HepG2 (cell line): ENCODE data around the gene CENPL. TPM values are rescaled to one million over a fixed set of nuclear protein-coding genes. Genes with fewer than 3 reads are reported as not detected.

Experiments used
- AGO1 ChIP-seq: fragments of 200-400 bp; formaldehyde crosslinking; IDR thresholded peaks from 2 replicates; pipeline ENCODE4 v1.6.1; 2017; ENCODE audit warnings: mild to moderate bottlenecking, low read depth, low read length, moderate library complexity; ENCODE audit not compliant: poor library complexity, severe bottlenecking
- ETS1 ChIP-seq: sonication (generic); formaldehyde crosslinking; IDR thresholded peaks from 2 replicates; pipeline ENCODE4 v1.4.0; 2020; ENCODE audit warnings: missing genetic modification reagents
- FIP1L1 ChIP-seq: fragments of 200-400 bp; formaldehyde crosslinking; IDR thresholded peaks from 2 replicates; pipeline ENCODE4 v1.6.1; 2018; ENCODE audit warnings: low read depth, mild to moderate bottlenecking, low read length, moderate library complexity, borderline replicate concordance; ENCODE audit not compliant: insufficient read depth
- FOXC1 ChIP-seq: sonication (generic); formaldehyde crosslinking; IDR thresholded peaks from 2 replicates; pipeline ENCODE4 v1.8.0; 2022; ENCODE audit warnings: mild to moderate bottlenecking, missing genetic modification reagents, borderline replicate concordance
- GMEB2 ChIP-seq: IDR thresholded peaks from 2 replicates; pipeline ENCODE4 v1.6.1; 2016; ENCODE audit warnings: missing biosample characterization, missing genetic modification reagents, low read depth
- GTF2F1 ChIP-seq: fragments of 150-350 bp; IDR thresholded peaks from 2 replicates; pipeline ENCODE4 v1.6.1; 2014; ENCODE audit warnings: low read length
- HOXA9 ChIP-seq: sonication (generic); formaldehyde crosslinking; IDR thresholded peaks from 2 replicates; pipeline ENCODE4 v1.8.1; 2022; ENCODE audit warnings: missing genetic modification reagents, mild to moderate bottlenecking, moderate library complexity, borderline replicate concordance
- KLF13 ChIP-seq: sonication (generic); formaldehyde crosslinking; IDR thresholded peaks from 2 replicates; pipeline ENCODE4 v1.4.0; 2020; ENCODE audit warnings: mild to moderate bottlenecking, missing genetic modification reagents
- NR0B2 ChIP-seq: sonication (generic); formaldehyde crosslinking; IDR thresholded peaks from 2 replicates; pipeline ENCODE4 v1.4.0; 2020; ENCODE audit warnings: mild to moderate bottlenecking, missing genetic modification reagents
- PHF5A ChIP-seq: IDR thresholded peaks from one replicate; pipeline ENCODE4 v1.6.1; 2018; ENCODE audit warnings: low read depth, missing genetic modification reagents; ENCODE audit not compliant: unreplicated experiment
- YY1 ChIP-seq: IDR thresholded peaks from 2 replicates; pipeline ENCODE4 v1.6.1; 2011; ENCODE audit warnings: low read length, low read depth, moderate library complexity, mild to moderate bottlenecking; ENCODE audit not compliant: insufficient read depth, insufficient replicate concordance
- ZKSCAN1 ChIP-seq: fragments of 150-350 bp; IDR thresholded peaks from 2 replicates; pipeline ENCODE4 v1.6.1; 2014; ENCODE audit warnings: low read length
- ZNF329 ChIP-seq: sonication (generic); formaldehyde crosslinking; IDR thresholded peaks from 2 replicates; pipeline ENCODE4 v1.9.0; 2021; ENCODE audit warnings: low read depth, mild to moderate bottlenecking, missing genetic modification reagents
- ZNF337 ChIP-seq: sonication (generic); formaldehyde crosslinking; IDR thresholded peaks from 2 replicates; pipeline ENCODE4 v1.5.1; 2020; ENCODE audit warnings: missing genetic modification reagents, low read depth, mild to moderate bottlenecking, borderline replicate concordance
- ZNF510 ChIP-seq: sonication (generic); formaldehyde crosslinking; IDR thresholded peaks from 2 replicates; pipeline ENCODE4 v1.4.0; 2020; ENCODE audit warnings: low read depth, mild to moderate bottlenecking, missing genetic modification reagents
- ZNF570 ChIP-seq: sonication (generic); formaldehyde crosslinking; IDR thresholded peaks from 2 replicates; pipeline ENCODE4 v1.4.0; 2020; ENCODE audit warnings: mild to moderate bottlenecking, missing genetic modification reagents, borderline replicate concordance
- ZNF703 ChIP-seq: sonication (generic); formaldehyde crosslinking; IDR thresholded peaks from 2 replicates; pipeline ENCODE4 v1.5.1; 2020; ENCODE audit warnings: missing genetic modification reagents, mild to moderate bottlenecking, moderate library complexity, borderline replicate concordance
- ZNF749 ChIP-seq: sonication (generic); formaldehyde crosslinking; IDR thresholded peaks from 2 replicates; pipeline ENCODE4 v1.8.0; 2022; ENCODE audit warnings: mild to moderate bottlenecking, missing genetic modification reagents, moderate library complexity, borderline replicate concordance
- ZSCAN20 ChIP-seq: sonication (generic); formaldehyde crosslinking; IDR thresholded peaks from 2 replicates; pipeline ENCODE4 v1.4.0; 2020; ENCODE audit warnings: missing genetic modification reagents, mild to moderate bottlenecking, borderline replicate concordance
- polyA plus RNA-seq, 8 experiments: library from polyadenylated mRNA; depleted of rRNA in 3 of 8; stranded (reverse) in 7 of 8; unstranded in 1 of 8; fragments of >200 nt; fragmentation: Illumina TruSeq in 4 of 8; extraction: Trizol in 4 of 8; gene quantifications; 2 replicates each; pipeline versions ENCODE4 v1.2.1 to v1.2.3, GENCODE V29; 2011 to 2016; ENCODE audit warnings: low read depth in 4 of 8, missing spikeins in 1 of 8, mixed read lengths in 1 of 8; ENCODE audit not compliant: insufficient read depth in 1 of 8
- total RNA-seq, 5 experiments: library from RNA; depleted of rRNA; stranded (reverse); fragments of >200 nt; fragmentation: Illumina TruSeq; extraction: Trizol; gene quantifications; 2 replicates each; pipeline ENCODE4 v1.2.3, GENCODE V29; 2016; ENCODE audit warnings: low read depth in 1 of 5
- TF ChIP-seq, protein P1 (sequence below): sonication (generic); formaldehyde crosslinking; IDR thresholded peaks from 2 replicates; pipeline ENCODE4 v1.4.0; 2020; ENCODE audit warnings: mild to moderate bottlenecking, missing genetic modification reagents
- TF ChIP-seq, protein P2 (sequence below): sonication (generic); formaldehyde crosslinking; IDR thresholded peaks from 2 replicates; pipeline ENCODE4 v1.5.0; 2020; ENCODE audit warnings: missing genetic modification reagents
- TF ChIP-seq, protein P3 (sequence below): sonication (generic); formaldehyde crosslinking; IDR thresholded peaks from 2 replicates; pipeline ENCODE4 v1.8.1; 2023; ENCODE audit warnings: mild to moderate bottlenecking, missing genetic modification reagents, borderline replicate concordance

Gene CENPL
- total and polyA plus RNA-seq, 2 of the 13 experiments (the other 11 are each of a cell fraction or from before 2014, with no cell fraction given), result 4.4 to 14.2 TPM

GRCh38 chr1:173868266-173869020 is 43.8 kb upstream of the CENPL start, which contains the start of gene ZBTB37 (continued):
- TF ChIP-seq, protein P1, sequence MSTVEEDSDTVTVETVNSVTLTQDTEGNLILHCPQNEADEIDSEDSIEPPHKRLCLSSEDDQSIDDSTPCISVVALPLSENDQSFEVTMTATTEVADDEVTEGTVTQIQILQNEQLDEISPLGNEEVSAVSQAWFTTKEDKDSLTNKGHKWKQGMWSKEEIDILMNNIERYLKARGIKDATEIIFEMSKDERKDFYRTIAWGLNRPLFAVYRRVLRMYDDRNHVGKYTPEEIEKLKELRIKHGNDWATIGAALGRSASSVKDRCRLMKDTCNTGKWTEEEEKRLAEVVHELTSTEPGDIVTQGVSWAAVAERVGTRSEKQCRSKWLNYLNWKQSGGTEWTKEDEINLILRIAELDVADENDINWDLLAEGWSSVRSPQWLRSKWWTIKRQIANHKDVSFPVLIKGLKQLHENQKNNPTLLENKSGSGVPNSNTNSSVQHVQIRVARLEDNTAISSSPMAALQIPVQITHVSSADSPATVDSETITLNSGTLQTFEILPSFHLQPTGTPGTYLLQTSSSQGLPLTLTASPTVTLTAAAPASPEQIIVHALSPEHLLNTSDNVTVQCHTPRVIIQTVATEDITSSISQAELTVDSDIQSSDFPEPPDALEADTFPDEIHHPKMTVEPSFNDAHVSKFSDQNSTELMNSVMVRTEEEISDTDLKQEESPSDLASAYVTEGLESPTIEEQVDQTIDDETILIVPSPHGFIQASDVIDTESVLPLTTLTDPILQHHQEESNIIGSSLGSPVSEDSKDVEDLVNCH (CRISPR knock-in tag), result no peak
- TF ChIP-seq ETS1 (CRISPR knock-in tag), result no peak
- TF ChIP-seq ZNF749 (CRISPR knock-in tag), result no peak
- no peak for TF ChIP-seq FOXC1
- no peak for TF ChIP-seq ZNF337 (CRISPR knock-in tag)
- TF ChIP-seq KLF13, result no peak
- TF ChIP-seq ZSCAN20 (CRISPR knock-in tag), result no peak
- no peak; the same call in 1 of the 2 replicates for TF ChIP-seq GMEB2
- no peak for TF ChIP-seq ZNF510 (CRISPR knock-in tag)
- TF ChIP-seq, protein P2, sequence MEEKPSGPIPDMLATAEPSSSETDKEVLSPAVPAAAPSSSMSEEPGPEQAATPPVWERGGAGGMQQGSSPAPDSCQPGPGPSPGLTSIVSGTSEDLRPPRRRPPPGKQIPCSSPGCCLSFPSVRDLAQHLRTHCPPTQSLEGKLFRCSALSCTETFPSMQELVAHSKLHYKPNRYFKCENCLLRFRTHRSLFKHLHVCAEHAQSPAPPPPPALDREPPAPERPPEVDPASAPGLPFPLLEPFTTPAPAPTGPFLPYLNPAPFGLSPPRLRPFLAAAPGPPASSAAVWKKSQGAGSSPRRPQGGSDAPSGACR (CRISPR knock-in tag), result peak; percentile 17; the same call in 1 of the 2 replicates
- TF ChIP-seq, protein P3, sequence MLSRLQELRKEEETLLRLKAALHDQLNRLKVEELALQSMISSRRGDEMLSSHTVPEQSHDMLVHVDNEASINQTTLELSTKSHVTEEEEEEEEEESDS (CRISPR knock-in tag), result no peak
- no peak for TF ChIP-seq ZNF329 (CRISPR knock-in tag)
- no peak for TF ChIP-seq ZNF570
- TF ChIP-seq HOXA9 (CRISPR knock-in tag), result no peak
- TF ChIP-seq NR0B2, result no peak
- no peak for TF ChIP-seq YY1
- TF ChIP-seq AGO1, result no peak
- no peak for TF ChIP-seq ZNF703
- no peak for TF ChIP-seq FIP1L1
- peak; percentile 19 for TF ChIP-seq PHF5A (CRISPR knock-in tag)
- TF ChIP-seq ZKSCAN1, result no peak
- no peak for TF ChIP-seq GTF2F1
